ENCODE data around the gene TBC1D3I. TPM values are rescaled to one million over a fixed set of nuclear protein-coding genes. Genes with fewer than 3 reads are reported as not detected.
"Not testable (repeated sequence)": the region's sequence is repeated elsewhere in the genome, so short reads cannot be mapped to it uniquely, and the experiment has no call there.

Gene TBC1D3I
- total and polyA plus RNA-seq, 2 of the 4 experiments (the other 2 are of a cell fraction): 0.07 TPM; not detected in 1

DNA sequence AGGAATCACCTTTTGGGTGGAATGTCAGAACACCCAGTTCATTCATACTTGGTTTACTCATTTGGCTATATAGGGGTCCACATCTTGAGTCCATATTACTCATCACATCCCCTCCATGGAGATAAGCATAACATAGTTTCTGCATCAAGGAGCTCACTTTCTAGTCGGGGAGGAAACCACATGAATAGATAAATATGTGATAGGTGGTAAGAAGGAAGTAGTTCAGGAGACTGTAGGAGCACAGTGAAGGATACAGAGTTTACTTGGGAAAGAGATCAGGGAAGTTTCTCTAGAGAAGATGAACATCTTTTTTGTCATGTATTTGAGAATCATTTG lies 57.9 kb downstream of the TBC1D3I start:
- H2BK15ac ChIP-seq (ENCODE audit: low read depth, low read length); DNase-seq; H3K9ac ChIP-seq (ENCODE audit: low read depth, low read length); ATAC-seq (ENCODE audit: low read depth); H3K79me1 ChIP-seq (ENCODE audit: low read depth in 1 of 2, low read length in 2 of 2); H2BK5ac ChIP-seq (ENCODE audit: low read depth, low read length, poor library complexity, severe bottlenecking); H4K5ac ChIP-seq (ENCODE audit: low read depth, low read length); H2AFZ ChIP-seq (replicated peaks; ENCODE audit: low read length, poor library complexity); H3K14ac ChIP-seq (replicated peaks; ENCODE audit: low read depth, low read length); H3K9me3 ChIP-seq (ENCODE audit: control insufficient read depth, insufficient read depth, low read length); H4K91ac ChIP-seq (ENCODE audit: insufficient read depth, low read depth, low read length); CTCF ChIA-PET; H3K23ac ChIP-seq (ENCODE audit: low read depth, low read length); dilution Hi-C loops (cut with HindIII; ENCODE audit: low sequenced_read_pairs, unreplicated experiment); H3K4me2 ChIP-seq (ENCODE audit: low read depth, low read length); H3K4ac ChIP-seq (ENCODE audit: low read depth, low read length); H3K4me1 ChIP-seq (ENCODE audit: control insufficient read depth, insufficient read depth, low read length); H3K27me3 ChIP-seq (ENCODE audit: control insufficient read depth, insufficient read depth, low read length); H2BK20ac ChIP-seq (ENCODE audit: low read depth, low read length); BruUV-seq (replicated peaks); H2AK5ac ChIP-seq (ENCODE audit: low read depth, low read length); POLR2A ChIA-PET (ENCODE audit: unreplicated experiment); H2AK9ac ChIP-seq (replicated peaks; ENCODE audit: low read depth, low read length, poor library complexity); H3K9me1 ChIP-seq (ENCODE audit: insufficient read depth, low read length); H3K18ac ChIP-seq (ENCODE audit: low read depth, low read length); H4K8ac ChIP-seq (ENCODE audit: low read depth in 2 of 2, low read length in 2 of 2); H3K56ac ChIP-seq (ENCODE audit: extremely low read depth, insufficient read depth, low read length); intact Hi-C loops (cut with micrococcal nuclease); H3K27ac ChIP-seq (ENCODE audit: insufficient read depth, low read length); H3K36me3 ChIP-seq (ENCODE audit: control insufficient read depth, insufficient read depth, low read length); H4K20me1 ChIP-seq (ENCODE audit: insufficient read depth, low read length); H2BK120ac ChIP-seq (ENCODE audit: low read depth, low read length); H3K4me3 ChIP-seq (ENCODE audit: insufficient read depth, low read depth, low read length): not testable (repeated sequence)
- WGBS, 2 experiments (ENCODE audit: extremely low coverage in 2 of 2, insufficient read length in 1 of 2): no CpG with 5 or more reads among the region's 1 CpG
- in situ Hi-C loops (cut with MboI; ENCODE audit: low sequenced_read_pairs): loop anchor here (25.0 kb wide), 1 partner anchor 256 kb away; no protein-coding TSS in a partner anchor
